GM18909 (cell line): Measurements from ENCODE around the gene CCSER1.
"Not testable (repeated sequence)": the region's sequence is repeated elsewhere in the genome, so short reads cannot be mapped to it uniquely, and the experiment has no call there.

ENCODE experiments used
- ATAC-seq: cut with Tn5 transposase; IDR thresholded peaks from one replicate; pipeline ENCODE4 v1.9.1; 2021; ENCODE audit warnings: mild to moderate bottlenecking; ENCODE audit not compliant: unreplicated experiment, poor library complexity

Gene CCSER1

GRCh38 chr4:90857081-90857820 is 730.1 kb downstream of the CCSER1 start:
- no peak for ATAC-seq

DNA sequence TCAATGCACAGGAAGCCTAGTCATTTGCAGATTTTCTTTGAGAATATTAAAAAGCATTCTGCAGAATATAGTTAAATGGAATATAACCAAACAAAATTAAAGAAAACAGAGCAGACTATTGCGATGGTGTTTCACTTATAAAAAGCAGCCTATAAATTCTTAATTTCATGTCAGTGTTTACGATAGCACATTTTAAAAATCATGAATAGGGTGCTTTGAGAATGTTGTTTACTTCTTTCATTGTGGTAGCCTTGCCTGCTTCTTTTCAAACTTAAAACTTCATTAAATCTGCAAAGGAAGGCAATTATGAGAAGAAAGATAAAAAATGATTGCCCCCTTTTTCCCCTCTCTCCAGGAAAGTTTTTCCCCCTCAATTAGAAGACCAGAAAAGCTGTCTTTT is 748.6 kb downstream of the CCSER1 start:
- no peak for ATAC-seq

DNA sequence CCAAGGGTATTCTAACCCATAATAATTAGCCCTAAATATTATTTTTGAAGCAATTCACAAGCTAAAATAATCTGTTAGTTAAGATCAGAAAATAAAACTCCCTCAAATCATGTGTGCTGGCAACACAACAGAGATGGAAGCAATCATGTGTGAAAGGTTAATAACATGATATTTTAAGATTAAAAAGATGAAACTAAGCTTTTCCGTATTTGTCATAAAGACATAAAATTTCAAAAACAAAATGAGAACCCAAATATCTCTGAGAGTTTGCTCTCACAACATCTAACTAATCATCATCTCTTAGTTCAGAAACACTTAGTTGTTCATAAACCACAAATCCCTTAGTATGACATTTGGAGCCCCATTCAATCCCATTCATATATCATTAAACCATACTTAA is 749.1 kb downstream of the CCSER1 start:
- ATAC-seq: no peak

DNA sequence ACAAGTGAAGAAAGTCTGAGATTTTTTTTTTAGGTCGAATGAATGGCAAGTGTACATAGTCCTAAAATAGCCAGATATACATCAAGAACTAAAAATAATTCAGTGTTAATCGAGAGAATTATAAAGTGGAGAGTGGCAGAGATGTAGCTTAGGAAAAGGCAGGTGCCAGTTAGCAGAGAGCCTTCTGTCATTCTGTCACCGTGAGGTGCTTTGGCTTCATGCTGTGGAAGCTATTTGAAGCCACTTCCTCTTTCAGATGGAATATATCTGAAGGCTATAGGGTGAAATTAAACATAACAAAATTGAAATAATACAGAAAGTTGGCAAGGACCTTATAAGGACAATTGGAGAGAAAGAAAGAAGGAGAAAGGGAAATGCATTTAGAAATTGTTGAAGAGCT is 756.3 kb downstream of the CCSER1 start:
- ATAC-seq: peak; percentile 73

DNA sequence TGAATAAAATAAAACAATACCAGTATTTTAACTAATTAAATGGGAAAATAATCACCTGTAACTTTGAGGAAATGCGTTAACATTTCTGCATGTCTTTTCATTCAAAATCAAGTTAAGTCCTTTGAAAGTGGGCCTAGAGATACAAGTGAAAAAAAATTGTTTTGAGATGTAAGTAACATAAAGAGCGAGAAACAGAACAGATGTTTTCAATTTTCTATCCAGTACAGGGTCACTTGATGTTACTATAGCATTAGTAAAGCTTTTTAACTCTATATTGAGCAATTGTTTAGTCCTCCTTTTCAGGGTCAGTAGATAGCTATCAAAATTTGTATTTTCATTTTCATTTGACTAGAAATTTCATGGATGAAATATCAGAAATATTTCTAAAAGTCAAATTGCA is 761.4 kb downstream of the CCSER1 start:
- ATAC-seq: no peak

GRCh38 chr4:90889171-90889570 is 762.0 kb downstream of the CCSER1 start:
- ATAC-seq: no peak

DNA sequence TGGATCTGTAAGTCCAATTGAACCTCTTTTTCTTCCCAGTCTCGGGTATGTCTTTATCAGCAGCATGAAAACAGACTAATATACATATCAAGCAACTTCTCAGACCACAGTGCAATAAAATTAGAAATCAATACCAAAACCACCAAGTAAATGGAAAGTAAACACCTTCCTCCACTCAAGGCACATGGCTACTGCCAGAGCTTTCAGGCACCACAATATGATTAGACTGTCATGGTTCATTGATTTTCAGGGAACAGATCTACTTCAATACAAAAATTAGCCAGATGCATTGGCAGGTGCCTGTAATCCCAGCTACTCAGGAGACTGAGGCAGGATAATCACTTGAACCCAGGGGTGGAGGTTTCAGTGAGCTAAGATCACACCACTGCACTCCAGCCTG is 776.2 kb downstream of the CCSER1 start:
- not testable (repeated sequence) for ATAC-seq

- no peak for ATAC-seq
Measured at GRCh38 chr4:90904021-90904420, 776.8 kb downstream of the CCSER1 start.

GRCh38 chr4:90906239-90906638 is 779.0 kb downstream of the CCSER1 start:
- ATAC-seq: no peak

DNA sequence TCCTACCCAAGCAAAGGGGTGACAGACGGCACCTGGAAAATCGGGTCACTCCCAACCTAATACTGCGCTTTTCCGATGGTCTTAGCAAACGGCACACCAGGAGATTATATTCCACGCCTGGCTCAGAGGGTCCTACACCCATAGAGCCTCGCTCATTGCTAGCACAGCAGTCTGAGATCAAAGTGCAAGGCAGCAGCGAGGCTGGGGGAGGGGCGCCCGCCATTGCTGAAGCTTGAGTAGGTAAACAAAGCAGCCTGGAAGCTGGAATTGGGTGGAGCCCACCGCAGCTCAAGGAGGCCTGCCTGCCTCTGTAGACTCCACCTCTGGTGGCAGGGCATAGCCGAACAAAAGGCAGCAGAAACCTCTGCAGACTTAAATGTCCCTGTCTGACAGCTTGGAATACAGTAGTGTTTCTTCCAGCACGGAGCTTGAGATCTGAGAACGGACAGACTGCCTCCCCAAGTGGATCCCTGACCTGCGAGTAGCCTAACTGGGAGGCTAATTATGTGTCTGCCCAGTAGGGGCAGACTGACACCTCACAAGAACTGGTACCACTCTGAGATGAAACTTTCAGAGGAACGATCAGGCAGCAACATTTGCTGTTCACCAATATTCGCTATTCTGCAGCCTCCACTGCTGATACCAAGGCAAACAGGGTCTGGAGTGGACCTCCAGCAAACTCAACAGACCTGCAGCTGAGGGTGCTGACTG is 784.7 kb downstream of the CCSER1 start:
- ATAC-seq: not testable (repeated sequence)

GRCh38 chr4:90922174-90922573 is 795.0 kb downstream of the CCSER1 start:
- ATAC-seq: no peak

- ATAC-seq: no peak
Measured at GRCh38 chr4:90926957-90927356, 799.8 kb downstream of the CCSER1 start.

DNA sequence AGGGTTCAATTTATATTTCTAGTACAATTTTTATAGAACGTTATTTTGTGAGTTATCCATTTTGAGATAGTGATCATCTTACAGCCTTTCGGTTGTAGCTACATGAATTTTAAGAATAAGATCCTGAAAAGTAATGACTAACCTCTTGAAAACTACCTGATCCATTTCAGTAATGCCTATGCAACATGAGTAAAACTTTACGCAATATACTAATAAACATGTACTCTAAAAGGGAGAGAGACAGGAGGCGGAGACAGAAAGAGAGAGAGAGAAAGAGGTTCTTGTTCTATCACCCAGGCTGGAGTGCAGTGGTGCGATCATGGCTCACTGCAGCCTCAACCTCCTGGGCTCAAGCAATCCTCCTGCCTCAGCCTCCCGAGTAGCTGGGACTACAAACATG is 816.1 kb downstream of the CCSER1 start:
- no peak for ATAC-seq

DNA sequence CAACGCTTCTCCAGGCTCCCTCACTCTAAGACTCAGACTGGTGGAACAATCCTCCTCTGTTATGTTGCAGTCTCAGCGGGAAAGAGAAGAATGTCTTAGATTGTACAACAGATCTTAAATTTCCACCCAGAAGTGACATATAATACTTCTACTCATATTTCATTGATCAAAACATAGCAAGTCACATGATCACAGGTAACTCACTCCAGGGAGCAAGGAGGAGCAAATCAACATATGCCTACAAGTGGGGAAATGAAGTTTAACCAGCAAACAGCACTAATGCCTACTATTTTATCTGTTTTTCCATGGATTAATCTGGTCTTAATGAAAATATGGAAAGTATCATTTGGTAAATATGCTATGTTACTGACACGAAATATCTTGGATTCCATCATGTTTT is 819.8 kb downstream of the CCSER1 start:
- no peak for ATAC-seq

DNA sequence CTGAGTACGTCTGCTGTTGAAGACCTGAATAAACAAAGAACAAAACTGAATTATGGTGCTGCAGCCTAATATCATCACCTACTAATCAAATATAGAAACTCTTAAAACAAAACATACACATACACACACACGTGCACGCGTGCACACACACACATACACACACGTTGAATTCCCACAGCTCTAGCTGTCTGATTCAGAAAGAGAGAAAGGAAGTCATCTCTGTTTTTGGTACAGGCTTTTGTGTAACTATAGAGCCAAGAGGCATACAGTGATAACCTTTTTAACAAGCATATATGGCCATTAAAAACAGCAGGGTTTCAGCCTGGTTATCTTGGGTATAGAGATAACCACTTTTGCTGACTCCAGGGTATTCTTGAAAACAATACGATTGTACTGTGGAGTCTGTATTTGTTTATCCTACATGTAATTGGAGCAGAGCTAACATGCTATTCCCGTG is 823.2 kb downstream of the CCSER1 start:
- ATAC-seq: no peak

DNA sequence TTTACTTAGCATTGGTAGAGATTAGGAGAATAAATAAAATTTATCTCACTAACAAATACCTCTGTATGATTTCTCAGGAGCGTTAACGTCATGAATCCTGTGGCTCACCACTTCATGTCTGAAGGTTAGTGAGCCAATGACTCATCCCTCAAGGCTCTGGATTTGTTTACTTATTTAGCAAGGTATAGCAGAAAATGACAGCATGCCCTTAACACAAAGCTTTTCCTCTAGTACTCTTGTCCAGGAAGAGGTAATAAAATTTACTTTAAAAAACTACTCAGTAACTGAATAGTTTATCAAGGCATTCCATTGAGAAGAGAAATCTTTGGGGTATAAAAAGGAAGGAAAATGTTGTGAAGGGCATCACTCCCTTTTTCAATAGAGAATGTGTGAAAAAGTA is 823.8 kb downstream of the CCSER1 start:
- no peak for ATAC-seq

DNA sequence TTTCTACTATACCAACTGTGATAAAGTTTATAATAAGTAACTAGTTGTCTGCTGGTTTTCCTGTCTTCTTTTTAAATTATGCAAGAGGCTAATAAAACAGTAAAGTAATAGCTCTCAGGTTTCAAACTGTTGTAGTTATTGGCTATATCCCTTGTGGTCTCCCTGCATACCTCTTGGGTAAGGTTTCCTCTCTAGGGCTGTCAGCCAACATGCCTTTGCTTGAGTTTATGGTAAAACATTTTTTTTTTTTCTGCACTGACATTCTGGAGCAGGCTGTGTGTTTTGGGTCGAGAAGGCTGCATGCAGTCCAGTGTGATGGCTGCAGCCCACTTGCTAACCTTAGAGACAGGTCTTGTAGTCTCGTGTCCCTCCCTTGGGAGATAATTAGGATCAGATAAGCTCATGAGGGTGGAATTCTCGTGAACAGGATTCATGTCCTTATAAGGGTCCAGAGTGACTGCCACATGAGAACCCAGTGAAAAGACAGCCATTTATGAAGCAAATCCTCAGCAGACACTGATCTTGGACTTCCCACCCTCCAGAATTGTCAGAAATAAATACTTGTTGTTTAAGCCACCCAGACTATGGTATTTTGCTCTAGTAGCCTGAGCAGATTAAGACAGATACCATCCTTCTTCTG is 831.2 kb downstream of the CCSER1 start:
- ATAC-seq: no peak

GRCh38 chr4:90960433-90960832 is 833.2 kb downstream of the CCSER1 start:
- ATAC-seq: no peak

DNA sequence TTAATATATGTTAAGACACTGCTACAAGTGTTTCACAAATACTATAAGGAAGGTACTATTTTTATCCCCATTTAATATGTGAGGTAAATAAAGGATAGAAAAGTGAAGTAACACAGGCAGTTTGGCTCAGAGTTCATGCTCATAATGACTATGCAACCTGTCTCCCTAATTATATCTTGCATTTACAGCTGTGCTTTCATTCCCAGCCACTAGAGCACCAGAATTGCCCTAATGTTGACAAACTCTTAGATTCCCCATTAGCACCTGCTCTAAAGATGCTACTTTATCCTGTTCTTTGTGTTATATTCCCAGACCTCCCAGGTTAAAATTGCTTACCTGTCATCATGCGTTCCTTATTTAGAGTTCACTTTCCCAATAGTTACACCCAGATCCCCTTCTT is 833.6 kb downstream of the CCSER1 start:
- no peak for ATAC-seq

- ATAC-seq: no peak
Measured at GRCh38 chr4:90970021-90970420, 842.8 kb downstream of the CCSER1 start.

DNA sequence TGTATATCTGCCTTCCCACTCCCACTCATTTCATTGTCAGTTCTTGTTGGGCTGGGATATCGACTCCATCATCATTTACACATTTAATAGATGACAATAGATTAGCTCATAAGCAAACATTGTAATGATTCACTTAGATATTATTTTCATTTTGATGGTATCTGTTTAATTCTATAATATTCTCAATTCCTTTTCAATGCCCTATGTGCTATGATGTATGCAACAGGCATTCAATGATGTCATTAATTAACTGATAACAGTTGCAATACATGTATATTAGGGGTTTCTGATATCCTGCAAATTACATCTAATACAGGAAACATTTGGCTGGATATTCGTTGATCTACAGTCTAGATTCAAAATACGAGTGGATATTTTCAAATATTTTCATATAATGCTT is 850.5 kb downstream of the CCSER1 start:
- ATAC-seq: no peak
